Posterior cingulate gyrus (tissue), 11 donors: ENCODE measurements around the gene OR1D2.
A peak's percentile ranks its signal among the peaks of the same experiment; 100 is the strongest.
"Not testable (repeated sequence)": the region's sequence is repeated elsewhere in the genome, so short reads cannot be mapped to it uniquely, and the experiment has no call there.

Experiments
- DNase-seq, 10 donors: peaks; one replicate each; pipeline versions ENCODE4 v3.0.0 to v3.0.0-alpha.2; 2020 to 2021; ENCODE audit warnings: mixed read lengths in 3 of 10
- intact Hi-C: fragments of 100-400 bp; cut with DNase I; formaldehyde crosslinking; loops from one replicate; pipeline ENCODE4 v1.15.1; 2023

Gene OR1D2

GRCh38 chr17:3104322-3104721 lies at the start of gene OR1D2:
Gene OR1D2, minus strand, starts transcription at chr17:3104422. Its CDS starts 11,426 bp downstream, at chr17:3092996.
- DNase-seq = no peak
- intact Hi-C loops = no loop called here

GRCh38 chr17:3137494-3137893 lies 33.3 kb upstream of the OR1D2 start:
- intact Hi-C loops, DNase-seq: not testable (repeated sequence)

GRCh38 chr17:3127451-3127850 lies 23.2 kb upstream of the OR1D2 start, which contains the start of gene OR1G1:
Gene OR1G1, minus strand, starts transcription at chr17:3127551. Its CDS starts 0 bp downstream, at chr17:3127551.
- intact Hi-C loops = no loop called here
- DNase-seq = no peak

GRCh38 chr17:3073850-3074249 lies 30.4 kb downstream of the OR1D2 start:
- intact Hi-C loops, DNase-seq: not testable (repeated sequence)

- DNase-seq, intact Hi-C loops: not testable (repeated sequence)
Observed at GRCh38 chr17:3065192-3065591, 39.0 kb downstream of the OR1D2 start.

GRCh38 chr17:3063507-3063906 lies 40.7 kb downstream of the OR1D2 start, which contains the start of gene OR1D5:
Gene OR1D5, minus strand, starts transcription at chr17:3063607. Its CDS starts 0 bp downstream, at chr17:3063607.
- intact Hi-C loops, DNase-seq: not testable (repeated sequence)

- DNase-seq = peak in 1 of 10 donors; percentile 7
- intact Hi-C loops = not testable (repeated sequence)
Observed at GRCh38 chr17:3062824-3063377, 41.3 kb downstream of the OR1D2 start.

- DNase-seq, intact Hi-C loops: not testable (repeated sequence)
Observed at GRCh38 chr17:3054868-3055267, 49.4 kb downstream of the OR1D2 start.

- intact Hi-C loops = loop anchor here (5.0 kb wide), 1 partner anchor 588 kb away; the partner anchor contains the start of genes CTNS and SHPK
- peak in 1 of 10 donors; percentile 57 for DNase-seq
Observed at GRCh38 chr17:3049705-3050295, 54.4 kb downstream of the OR1D2 start.

GRCh38 chr17:3048727-3049471 lies 55.3 kb downstream of the OR1D2 start:
- peak; percentile 95 to 100 (median 98) for DNase-seq
- intact Hi-C loops = loop anchor here (5.0 kb wide), 1 partner anchor 588 kb away; the partner anchor contains the start of genes CTNS and SHPK

- no peak for DNase-seq
- intact Hi-C loops = loop anchor here (5.0 kb wide), 1 partner anchor 591 kb away; the partner anchor contains the start of genes CTNS and SHPK
Observed at GRCh38 chr17:3046753-3047152, 57.5 kb downstream of the OR1D2 start.

- intact Hi-C loops = no loop called here
- peak in 1 of 10 donors; percentile 36 for DNase-seq
Observed at GRCh38 chr17:3043737-3044365, 60.4 kb downstream of the OR1D2 start.

GRCh38 chr17:3040882-3041281 lies 63.3 kb downstream of the OR1D2 start:
- intact Hi-C loops = no loop called here
- peak in 4 of 10 donors; percentile 39 to 90 (median 66) for DNase-seq

- no peak for DNase-seq
- intact Hi-C loops = no loop called here
Observed at GRCh38 chr17:3039736-3040135, 64.5 kb downstream of the OR1D2 start.

- DNase-seq = peak in 1 of 10 donors; percentile 30
- intact Hi-C loops = no loop called here
Observed at GRCh38 chr17:3038941-3039340, 65.3 kb downstream of the OR1D2 start.
